HepG2 (cell line): ENCODE measurements around the gene PRR30. TPM values are rescaled to one million over a fixed set of nuclear protein-coding genes. Genes with fewer than 3 reads are reported as not detected.

Experiments used
- AKAP8 ChIP-seq: sonication (generic); formaldehyde crosslinking; IDR thresholded peaks from 2 replicates; pipeline ENCODE4 v1.5.1; 2020; ENCODE audit warnings: mild to moderate bottlenecking, missing genetic modification reagents
- ELF3 ChIP-seq: IDR thresholded peaks from 2 replicates; pipeline ENCODE4 v1.6.1; 2016; ENCODE audit warnings: missing genetic modification reagents, missing compliant biosample characterization
- LRRFIP1 ChIP-seq: sonication (generic); formaldehyde crosslinking; conservative IDR thresholded peaks from 2 replicates; pipeline ENCODE4 v1.4.0; 2020; ENCODE audit warnings: missing genetic modification reagents
- MXI1 ChIP-seq: IDR thresholded peaks from 3 replicates; pipeline ENCODE4 v1.6.1; 2012; ENCODE audit warnings: low read depth, low read length, inconsistent platforms, borderline replicate concordance
- PREB ChIP-seq: sonication (generic); formaldehyde crosslinking; IDR thresholded peaks from 2 replicates; pipeline ENCODE4 v1.4.0; 2020; ENCODE audit warnings: missing genetic modification reagents
- RAD21 ChIP-seq: fragments of 450-650 bp; formaldehyde crosslinking; IDR thresholded peaks from 2 replicates; pipeline ENCODE4 v1.5.0; 2020; ENCODE audit warnings: mild to moderate bottlenecking
- SAP130 ChIP-seq: IDR thresholded peaks from 2 replicates; pipeline ENCODE4 v1.6.1; 2016; ENCODE audit warnings: low read depth
- ZBED4 ChIP-seq: sonication (generic); formaldehyde crosslinking; IDR thresholded peaks from 2 replicates; pipeline ENCODE4 v1.4.0; 2020; ENCODE audit warnings: missing genetic modification reagents, borderline replicate concordance
- ZFP82 ChIP-seq: sonication (generic); formaldehyde crosslinking; IDR thresholded peaks from 2 replicates; pipeline ENCODE4 v1.5.1; 2020; ENCODE audit warnings: mild to moderate bottlenecking, missing genetic modification reagents, borderline replicate concordance
- ZMAT5 ChIP-seq: sonication (generic); formaldehyde crosslinking; IDR thresholded peaks from 2 replicates; pipeline ENCODE4 v1.5.0; 2020; ENCODE audit warnings: mild to moderate bottlenecking, low read depth, missing genetic modification reagents, borderline replicate concordance
- ZNF224 ChIP-seq: sonication (generic); formaldehyde crosslinking; IDR thresholded peaks from 2 replicates; pipeline ENCODE4 v1.5.0; 2020; ENCODE audit warnings: mild to moderate bottlenecking, missing genetic modification reagents
- ZNF598 ChIP-seq: sonication (generic); formaldehyde crosslinking; IDR thresholded peaks from 2 replicates; pipeline ENCODE4 v1.5.1; 2020; ENCODE audit warnings: mild to moderate bottlenecking, missing genetic modification reagents, borderline replicate concordance
- ZNF83 ChIP-seq: sonication (generic); formaldehyde crosslinking; IDR thresholded peaks from 2 replicates; pipeline ENCODE4 v1.4.0; 2020; ENCODE audit warnings: missing genetic modification reagents, mild to moderate bottlenecking, borderline replicate concordance
- ZUFSP ChIP-seq: sonication (generic); formaldehyde crosslinking; IDR thresholded peaks from 2 replicates; pipeline ENCODE4 v1.9.0; 2021; ENCODE audit warnings: missing genetic modification reagents, mild to moderate bottlenecking, borderline replicate concordance
- polyA plus RNA-seq, 8 experiments: library from polyadenylated mRNA; depleted of rRNA in 3 of 8; stranded (reverse) in 7 of 8; unstranded in 1 of 8; fragments of >200 nt; fragmentation: Illumina TruSeq in 4 of 8; extraction: Trizol in 4 of 8; gene quantifications; 2 replicates each; pipeline versions ENCODE4 v1.2.1 to v1.2.3, GENCODE V29; 2011 to 2016; ENCODE audit warnings: low read depth in 4 of 8, missing spikeins in 1 of 8, mixed read lengths in 1 of 8; ENCODE audit not compliant: insufficient read depth in 1 of 8
- total RNA-seq, 5 experiments: library from RNA; depleted of rRNA; stranded (reverse); fragments of >200 nt; fragmentation: Illumina TruSeq; extraction: Trizol; gene quantifications; 2 replicates each; pipeline ENCODE4 v1.2.3, GENCODE V29; 2016; ENCODE audit warnings: low read depth in 1 of 5

Gene PRR30
- total and polyA plus RNA-seq, 2 of the 13 experiments (the other 11 are each of a cell fraction or from before 2014, with no cell fraction given), result not detected

GRCh38 chr2:27095745-27096651 lies 43.2 kb downstream of the PRR30 start (continued):
- peak; percentile 92; the same call in 1 of the 2 replicates for TF ChIP-seq ZBED4
- peak; percentile 47; the same call in 1 of the 2 replicates for TF ChIP-seq RAD21
- TF ChIP-seq SAP130 (CRISPR knock-in tag), result peak; percentile 97
- 0 out of 2 replicates have a peak, but pooled peaks have one; percentile 57 for TF ChIP-seq ZNF598
- TF ChIP-seq ZUFSP, result 0 out of 2 replicates have a peak, but pooled peaks have one; percentile 75
- no peak for TF ChIP-seq ZFP82 (CRISPR knock-in tag)
- peak; percentile 65; the same call in 1 of the 2 replicates for TF ChIP-seq ZNF83 (CRISPR knock-in tag)
- TF ChIP-seq MXI1, result peak; percentile 86; the same call in 2 of the 3 replicates
- TF ChIP-seq ZMAT5 (CRISPR knock-in tag), result peak; percentile 54; the same call in 1 of the 2 replicates
- TF ChIP-seq PREB, result peak; percentile 24; the same call in 1 of the 2 replicates
- peak; percentile 85 for TF ChIP-seq ELF3
- TF ChIP-seq AKAP8 (CRISPR knock-in tag), result no peak
- TF ChIP-seq LRRFIP1 (CRISPR knock-in tag), result no peak
- peak; percentile 52; the same call in 1 of the 2 replicates for TF ChIP-seq ZNF224 (CRISPR knock-in tag)
